Measurements from ENCODE around the gene HOXA3.

The HOXA3 gene

GRCh38 chr7:27151931-27152815 is at the start of gene HOXA3:
HOXA3 (minus strand) TSS chr7:27152583; CDS start chr7:27110640, 41,943 bp downstream.
- DNase-seq (ENCODE audit: low read depth in 4 of 4, low spot score in 1 of 4), result no peak

- DNase-seq (ENCODE audit: low read depth in 4 of 4, low spot score in 1 of 4), result no peak
These were observed 49.2 kb upstream of the HOXA3 start for GRCh38 chr7:27201580-27202017.

GRCh38 chr7:27200761-27201579 is 48.6 kb upstream of the HOXA3 start:
- DNase-seq (ENCODE audit: low read depth in 4 of 4, low spot score in 1 of 4), result no peak

- no peak for DNase-seq (ENCODE audit: low read depth in 4 of 4, low spot score in 1 of 4)
These were observed 47.7 kb upstream of the HOXA3 start, which contains the start of gene HOXA13 for GRCh38 chr7:27199849-27200760. HOXA13 (minus strand) TSS chr7:27200091; CDS start chr7:27200077, 14 bp downstream.

- DNase-seq (ENCODE audit: low read depth in 4 of 4, low spot score in 1 of 4), result no peak
These were observed 46.8 kb upstream of the HOXA3 start for GRCh38 chr7:27198871-27199801.

GRCh38 chr7:27198138-27198841 is 45.9 kb upstream of the HOXA3 start:
- no peak for DNase-seq (ENCODE audit: low read depth in 4 of 4, low spot score in 1 of 4)

GRCh38 chr7:27197137-27198042 is 45.0 kb upstream of the HOXA3 start:
- no peak for DNase-seq (ENCODE audit: low read depth in 4 of 4, low spot score in 1 of 4)

- DNase-seq (ENCODE audit: low read depth in 4 of 4, low spot score in 1 of 4), result peak; percentile 72 to 75 (median 74)
These were observed 43.9 kb upstream of the HOXA3 start for GRCh38 chr7:27196287-27196767.

- no peak for DNase-seq (ENCODE audit: low read depth in 4 of 4, low spot score in 1 of 4)
These were observed 42.5 kb upstream of the HOXA3 start for GRCh38 chr7:27194686-27195379.

- no peak for DNase-seq (ENCODE audit: low read depth in 4 of 4, low spot score in 1 of 4)
These were observed 41.6 kb upstream of the HOXA3 start for GRCh38 chr7:27194002-27194352.

GRCh38 chr7:27193335-27194001 is 41.1 kb upstream of the HOXA3 start:
- DNase-seq (ENCODE audit: low read depth in 4 of 4, low spot score in 1 of 4), result no peak

GRCh38 chr7:27192546-27193334 is 40.4 kb upstream of the HOXA3 start:
- no peak for DNase-seq (ENCODE audit: low read depth in 4 of 4, low spot score in 1 of 4)

GRCh38 chr7:27191833-27192545 is 39.6 kb upstream of the HOXA3 start:
- no peak for DNase-seq (ENCODE audit: low read depth in 4 of 4, low spot score in 1 of 4)

- no peak for DNase-seq (ENCODE audit: low read depth in 4 of 4, low spot score in 1 of 4)
These were observed 38.9 kb upstream of the HOXA3 start for GRCh38 chr7:27191161-27191731.
